MM.1S (cell line): ENCODE measurements around the gene UTF1.

Experiments
- DNase-seq: peaks from one replicate; pipeline ENCODE4 v3.0.0-alpha.2; 2015
- H2AFZ ChIP-seq: fragments of 300-600 bp; sonication (generic); 2 replicates; pipeline ENCODE4 v1.6.0; 2016; ENCODE audit warnings: antibody characterized with exemption, low read length
- H3F3A ChIP-seq: fragments of 300-600 bp; sonication (generic); 2 replicates; pipeline ENCODE4 v1.6.1; 2016; ENCODE audit warnings: mild to moderate bottlenecking, antibody characterized with exemption, low read length, moderate library complexity, mixed read lengths; ENCODE audit not compliant: insufficient read depth
- H3K27ac ChIP-seq: fragments of 300-600 bp; sonication (generic); 2 replicates; pipeline ENCODE4 v1.5.1; 2016; ENCODE audit warnings: mild to moderate bottlenecking, low read length
- H3K27me3 ChIP-seq: fragments of 300-600 bp; sonication (generic); replicated peaks from 2 replicates; pipeline ENCODE4 v1.6.0; 2016; ENCODE audit warnings: low read length; ENCODE audit not compliant: insufficient read depth
- H3K36me3 ChIP-seq: fragments of 300-600 bp; sonication (generic); replicated peaks from 2 replicates; pipeline ENCODE4 v1.6.1; 2016; ENCODE audit warnings: mild to moderate bottlenecking, low read length, mixed read lengths; ENCODE audit not compliant: insufficient read depth
- H3K4me1 ChIP-seq: fragments of 300-600 bp; sonication (generic); 2 replicates; pipeline ENCODE4 v1.6.1; 2016; ENCODE audit warnings: low read length, mixed read lengths
- H3K4me2 ChIP-seq: fragments of 300-600 bp; sonication (generic); 2 replicates; pipeline ENCODE4 v1.6.0; 2016; ENCODE audit warnings: low read depth, low read length
- H3K4me3 ChIP-seq: fragments of 300-600 bp; sonication (generic); 2 replicates; pipeline ENCODE4 v1.5.1; 2016; ENCODE audit warnings: low read length, mixed read lengths
- H3K79me2 ChIP-seq: fragments of 300-600 bp; sonication (generic); 2 replicates; pipeline ENCODE4 v1.6.1; 2016; ENCODE audit warnings: mixed run types, low read length, mixed read lengths
- H3K9ac ChIP-seq: fragments of 300-600 bp; sonication (generic); 2 replicates; pipeline ENCODE4 v1.6.1; 2016; ENCODE audit warnings: low read length, mixed read lengths
- H3K9me2 ChIP-seq: fragments of 300-600 bp; sonication (generic); replicated peaks from 2 replicates; pipeline ENCODE4 v1.6.1; 2016; ENCODE audit warnings: mild to moderate bottlenecking, low read length, mixed read lengths; ENCODE audit not compliant: insufficient read depth
- H3K9me3 ChIP-seq: fragments of 300-600 bp; sonication (generic); replicated peaks from 2 replicates; pipeline ENCODE4 v1.6.1; 2016; ENCODE audit warnings: mild to moderate bottlenecking, low read length, mixed read lengths; ENCODE audit not compliant: insufficient read depth
- H4K20me1 ChIP-seq: fragments of 300-600 bp; sonication (generic); 2 replicates; pipeline ENCODE4 v1.6.1; 2016; ENCODE audit warnings: mild to moderate bottlenecking, low read length, moderate library complexity, mixed read lengths; ENCODE audit not compliant: insufficient read depth
- EZH2 ChIP-seq: fragments of 300-600 bp; sonication (generic); optimal IDR thresholded peaks from 2 replicates; pipeline ENCODE3; 2017; ENCODE audit warnings: low read depth, mild to moderate bottlenecking, antibody characterized with exemption, low read length, mixed read lengths
- EZH2phosphoT487 ChIP-seq: fragments of 300-600 bp; sonication (generic); IDR thresholded peaks from 2 replicates; pipeline ENCODE4 v1.6.1; 2018; ENCODE audit warnings: antibody characterized with exemption, low read length
- TF ChIP-seq, protein P1 (sequence below): fragments of 300-600 bp; sonication (generic); IDR thresholded peaks from 2 replicates; pipeline ENCODE4 v1.5.1; 2016; ENCODE audit warnings: antibody characterized with exemption, low read length, mixed read lengths

The UTF1 gene

DNA sequence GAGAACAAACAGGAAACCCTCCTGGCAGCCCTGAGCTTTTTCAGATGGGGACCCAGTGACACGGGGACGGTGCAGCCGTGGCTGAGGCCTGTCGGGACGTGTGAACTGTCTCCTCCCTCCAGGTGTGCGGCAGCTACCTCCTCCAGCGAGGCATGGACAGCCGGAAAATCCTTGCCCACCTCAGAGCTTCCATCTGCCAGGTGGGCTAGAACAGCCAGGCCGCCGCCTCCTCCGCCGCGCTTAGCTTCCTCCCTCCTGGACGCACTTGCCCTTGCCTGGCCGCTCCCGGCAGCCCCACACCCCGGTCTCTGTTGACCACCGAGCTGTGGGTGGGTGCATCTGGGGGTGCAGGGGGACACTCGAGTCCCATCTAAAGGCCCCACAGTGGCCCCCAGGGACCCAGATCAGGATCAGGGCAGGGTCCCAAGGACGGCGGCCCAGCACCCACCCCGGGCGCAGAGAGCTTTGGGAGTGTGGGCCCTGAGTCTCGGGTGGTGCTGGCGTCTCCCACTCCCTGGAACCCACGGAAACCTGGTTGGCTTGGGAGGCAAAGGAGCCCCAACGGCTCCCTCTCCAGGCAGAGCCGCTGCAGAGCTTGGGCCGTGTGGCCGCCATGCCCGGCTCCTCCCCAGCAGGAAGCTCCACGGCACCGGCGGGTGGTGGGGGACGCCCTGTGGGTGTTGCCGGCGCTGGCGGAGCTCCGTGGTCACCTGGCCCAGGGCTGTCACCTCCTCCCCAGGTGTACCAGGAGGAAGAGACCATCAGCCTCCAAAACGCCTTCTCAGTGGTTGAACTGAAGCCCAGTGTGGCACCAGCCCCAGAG, 32.9 kb upstream of the UTF1 start:
- Histone ChIP-seq H3F3A (no peaks in the 10 kb centered on the region), H3K4me2 (no peak overlapping the region), H3K9ac (no peak overlapping the region), H3K4me3 (no peak overlapping the region), H4K20me1 (no peaks in the 10 kb centered on the region), H3K9me3 (no peaks in the 10 kb centered on the region), H3K36me3 (no peaks in the 10 kb centered on the region), H2AFZ (no peak overlapping the region), H3K27ac (no peak overlapping the region), H3K9me2 (no peaks in the 10 kb centered on the region), H3K4me1 (no peaks in the 10 kb centered on the region), H3K79me2 (no peaks in the 10 kb centered on the region), H3K27me3 (peaks cover 71% of the 10 kb centered on the region)
- TF ChIP-seq, protein P1, sequence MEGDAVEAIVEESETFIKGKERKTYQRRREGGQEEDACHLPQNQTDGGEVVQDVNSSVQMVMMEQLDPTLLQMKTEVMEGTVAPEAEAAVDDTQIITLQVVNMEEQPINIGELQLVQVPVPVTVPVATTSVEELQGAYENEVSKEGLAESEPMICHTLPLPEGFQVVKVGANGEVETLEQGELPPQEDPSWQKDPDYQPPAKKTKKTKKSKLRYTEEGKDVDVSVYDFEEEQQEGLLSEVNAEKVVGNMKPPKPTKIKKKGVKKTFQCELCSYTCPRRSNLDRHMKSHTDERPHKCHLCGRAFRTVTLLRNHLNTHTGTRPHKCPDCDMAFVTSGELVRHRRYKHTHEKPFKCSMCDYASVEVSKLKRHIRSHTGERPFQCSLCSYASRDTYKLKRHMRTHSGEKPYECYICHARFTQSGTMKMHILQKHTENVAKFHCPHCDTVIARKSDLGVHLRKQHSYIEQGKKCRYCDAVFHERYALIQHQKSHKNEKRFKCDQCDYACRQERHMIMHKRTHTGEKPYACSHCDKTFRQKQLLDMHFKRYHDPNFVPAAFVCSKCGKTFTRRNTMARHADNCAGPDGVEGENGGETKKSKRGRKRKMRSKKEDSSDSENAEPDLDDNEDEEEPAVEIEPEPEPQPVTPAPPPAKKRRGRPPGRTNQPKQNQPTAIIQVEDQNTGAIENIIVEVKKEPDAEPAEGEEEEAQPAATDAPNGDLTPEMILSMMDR: no peak
- no peak for TF ChIP-seq EZH2
- TF ChIP-seq EZH2phosphoT487: no peak
- DNase-seq: no peak

DNA sequence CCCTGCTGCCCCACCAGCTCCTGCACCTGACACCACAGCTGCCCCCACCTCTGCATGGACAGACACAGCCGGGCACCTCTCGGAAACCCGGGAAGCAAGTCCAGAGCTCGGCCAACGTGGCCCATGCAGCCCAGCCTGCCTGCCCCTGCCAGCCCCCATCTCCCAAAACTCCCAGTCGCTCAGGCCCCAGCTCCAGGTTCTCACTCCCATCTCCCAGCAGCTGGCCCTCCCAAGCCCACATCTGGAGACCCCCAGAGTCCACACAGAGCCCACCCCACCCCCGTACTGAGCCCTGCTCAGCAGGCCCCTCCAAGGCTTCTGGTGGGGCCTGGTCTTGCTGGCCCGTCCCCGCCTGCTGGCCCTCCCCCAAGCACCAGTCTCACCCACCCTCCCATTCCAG, 32.2 kb upstream of the UTF1 start:
- Histone ChIP-seq H3K27ac (no peak overlapping the region), H4K20me1 (no peaks in the 10 kb centered on the region), H3K27me3 (peaks cover 71% of the 10 kb centered on the region), H2AFZ (no peak overlapping the region), H3K9me3 (no peaks in the 10 kb centered on the region), H3K4me3 (no peak overlapping the region), H3K79me2 (no peaks in the 10 kb centered on the region), H3K9ac (no peak overlapping the region), H3F3A (no peaks in the 10 kb centered on the region), H3K4me2 (no peak overlapping the region), H3K9me2 (no peaks in the 10 kb centered on the region), H3K36me3 (no peaks in the 10 kb centered on the region), H3K4me1 (no peaks in the 10 kb centered on the region)
- TF ChIP-seq EZH2phosphoT487 (no peak), EZH2 (no peak)
- TF ChIP-seq, protein P1: no peak
- no peak for DNase-seq

DNA sequence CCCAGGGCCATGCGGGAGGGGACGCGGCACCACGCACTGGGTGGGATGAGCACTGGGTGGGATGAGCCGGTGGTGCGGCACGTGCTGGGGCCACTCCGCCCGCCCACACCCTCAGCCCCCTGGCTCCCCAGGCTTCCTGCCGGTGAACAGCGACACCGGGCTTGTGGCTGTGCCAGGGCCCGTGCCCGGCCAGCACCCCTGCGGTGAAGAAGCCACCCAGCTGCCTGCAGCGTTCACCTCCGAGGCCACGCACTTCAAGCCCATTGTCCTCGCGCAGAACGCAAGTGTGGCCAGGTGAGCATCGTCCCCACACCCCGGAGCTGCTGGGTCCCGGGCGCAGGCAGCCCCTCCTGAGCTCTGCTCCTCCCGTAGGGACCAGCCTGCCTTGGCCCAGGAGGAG, 31.8 kb upstream of the UTF1 start:
- no peaks in the 10 kb centered on the region for H4K20me1 ChIP-seq
- H3K27ac ChIP-seq: no peak overlapping the region
- peaks cover 72% of the 10 kb centered on the region for H3K27me3 ChIP-seq
- H3K9ac ChIP-seq: no peak overlapping the region
- no peaks in the 10 kb centered on the region for H3K36me3 ChIP-seq
- no peaks in the 10 kb centered on the region for H3K9me2 ChIP-seq
- H2AFZ ChIP-seq: no peak overlapping the region
- no peaks in the 10 kb centered on the region for H3K9me3 ChIP-seq
- TF ChIP-seq EZH2: no peak
- no peak for TF ChIP-seq EZH2phosphoT487
- TF ChIP-seq, protein P1: no peak
- H3K4me2 ChIP-seq: no peak overlapping the region
- no peaks in the 10 kb centered on the region for H3K4me1 ChIP-seq
- H3K79me2 ChIP-seq: no peaks in the 10 kb centered on the region
- no peak for DNase-seq
- H3F3A ChIP-seq: no peaks in the 10 kb centered on the region
- H3K4me3 ChIP-seq: no peak overlapping the region
